ENCODE data around the gene KLK8.
"Not testable (repeated sequence)": the region's sequence is repeated elsewhere in the genome, so short reads cannot be mapped to it uniquely, and the experiment has no call there.

KLK8 gene

GRCh38 chr19:50981587-50982146 is 19.7 kb downstream of the KLK8 start:
- no peak for DNase-seq

DNA sequence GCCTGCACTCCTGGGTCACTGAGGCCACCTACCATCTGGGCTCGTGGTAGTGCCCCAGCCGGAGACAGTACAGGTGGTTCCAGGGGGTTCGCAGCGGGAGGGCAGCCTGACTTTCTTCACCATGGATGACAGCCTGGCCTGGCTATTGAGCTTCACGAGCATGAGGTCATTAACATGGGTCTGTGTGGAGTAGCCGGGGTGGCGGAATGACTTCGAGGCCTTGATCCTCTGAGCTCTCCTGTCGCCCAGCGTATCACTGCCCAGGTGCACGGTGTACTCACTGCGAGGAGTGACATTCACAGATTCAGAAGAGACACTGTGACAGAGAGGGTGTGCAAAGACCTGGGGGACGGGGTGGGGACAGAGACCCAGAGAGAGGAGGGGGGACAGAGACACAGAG is 21.2 kb downstream of the KLK8 start:
- DNase-seq, result no peak

- no peak for DNase-seq
Measured at GRCh38 chr19:50979758-50980157, 21.6 kb downstream of the KLK8 start.

DNA sequence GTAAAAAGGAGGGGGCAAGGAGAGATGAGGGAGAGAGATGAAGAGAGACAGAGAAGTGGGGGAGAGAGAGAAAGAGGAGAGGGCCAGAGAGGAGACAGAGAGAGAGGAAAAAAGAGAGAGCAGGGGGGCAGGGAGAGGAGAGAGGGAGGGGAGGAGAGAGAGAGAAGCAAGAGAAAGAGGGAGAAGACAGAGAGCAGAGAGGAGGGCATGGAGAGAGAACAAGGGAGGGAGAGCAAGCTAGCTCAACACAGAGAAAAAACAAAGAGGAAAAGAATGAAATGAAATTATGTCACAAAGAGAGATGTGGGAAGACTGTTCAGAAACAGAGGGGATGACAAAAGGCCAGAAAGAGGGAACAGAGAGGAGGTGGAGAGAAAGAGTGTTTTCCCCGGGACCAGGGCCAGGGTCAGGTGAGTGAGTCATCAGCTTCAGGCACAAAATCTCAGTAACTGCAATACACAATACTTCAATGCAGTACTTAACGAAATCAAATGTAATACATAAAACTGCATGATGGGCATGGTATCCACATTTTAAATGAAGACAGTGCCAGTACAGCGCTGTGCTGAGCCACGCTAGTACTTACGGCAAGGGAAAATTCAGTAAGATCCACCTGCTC is 22.5 kb downstream of the KLK8 start:
- no peak for DNase-seq

- no peak for DNase-seq
Measured at GRCh38 chr19:50977626-50978025, 23.8 kb downstream of the KLK8 start.

GRCh38 chr19:50975766-50976165 is 25.6 kb downstream of the KLK8 start:
- DNase-seq, result no peak

GRCh38 chr19:50974702-50975556 is 26.5 kb downstream of the KLK8 start:
- no peak for DNase-seq

GRCh38 chr19:50972795-50973376 is 28.5 kb downstream of the KLK8 start:
- no peak for DNase-seq

DNA sequence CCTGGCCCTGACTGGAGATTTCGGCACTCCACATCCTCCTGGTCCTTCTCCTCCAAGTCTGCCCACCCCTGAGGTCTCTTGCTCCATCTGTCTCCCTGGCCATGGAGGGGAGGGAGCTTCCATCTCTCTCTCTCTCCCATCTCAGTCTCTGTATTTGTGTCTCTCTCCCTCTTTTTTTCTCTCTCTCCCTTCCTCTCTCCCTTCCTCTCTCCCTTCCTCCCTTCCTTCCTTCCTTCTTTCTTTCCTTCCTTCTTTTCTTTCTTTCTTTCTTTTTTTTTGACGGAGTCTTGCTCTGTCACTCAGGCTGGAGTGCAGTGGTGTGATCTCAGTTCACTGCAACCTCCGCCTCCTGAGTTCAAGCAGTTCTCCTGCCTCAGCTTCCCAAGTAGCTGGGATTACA is 31.6 kb downstream of the KLK8 start:
- not testable (repeated sequence) for DNase-seq

DNA sequence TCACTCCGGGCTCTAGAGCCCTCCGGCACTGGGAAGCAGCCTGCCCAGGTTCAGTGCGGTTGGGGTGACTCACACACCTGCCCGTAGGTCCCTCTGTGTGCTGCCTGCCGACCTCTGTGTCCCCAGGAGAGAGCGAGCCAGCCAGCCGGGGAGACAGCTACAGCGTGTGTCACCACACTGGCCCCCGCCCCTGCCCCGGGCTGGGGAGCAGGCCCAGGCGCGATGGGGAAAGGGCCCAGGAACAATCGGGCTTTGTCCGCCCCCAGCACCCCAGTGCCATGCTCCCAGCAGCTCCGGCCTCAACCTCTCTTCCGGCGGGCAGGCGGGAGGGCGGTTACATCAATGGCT is 32.0 kb downstream of the KLK8 start, which contains the start of gene KLK6:
Gene KLK6, minus strand, starts transcription at position 179 of the 348 bp plus-strand sequence. CDS start 1,487 bp downstream, outside the sequence.
- peak; percentile 18 for DNase-seq

- DNase-seq, result no peak
Measured at GRCh38 chr19:50968716-50969412, 32.5 kb downstream of the KLK8 start.

DNA sequence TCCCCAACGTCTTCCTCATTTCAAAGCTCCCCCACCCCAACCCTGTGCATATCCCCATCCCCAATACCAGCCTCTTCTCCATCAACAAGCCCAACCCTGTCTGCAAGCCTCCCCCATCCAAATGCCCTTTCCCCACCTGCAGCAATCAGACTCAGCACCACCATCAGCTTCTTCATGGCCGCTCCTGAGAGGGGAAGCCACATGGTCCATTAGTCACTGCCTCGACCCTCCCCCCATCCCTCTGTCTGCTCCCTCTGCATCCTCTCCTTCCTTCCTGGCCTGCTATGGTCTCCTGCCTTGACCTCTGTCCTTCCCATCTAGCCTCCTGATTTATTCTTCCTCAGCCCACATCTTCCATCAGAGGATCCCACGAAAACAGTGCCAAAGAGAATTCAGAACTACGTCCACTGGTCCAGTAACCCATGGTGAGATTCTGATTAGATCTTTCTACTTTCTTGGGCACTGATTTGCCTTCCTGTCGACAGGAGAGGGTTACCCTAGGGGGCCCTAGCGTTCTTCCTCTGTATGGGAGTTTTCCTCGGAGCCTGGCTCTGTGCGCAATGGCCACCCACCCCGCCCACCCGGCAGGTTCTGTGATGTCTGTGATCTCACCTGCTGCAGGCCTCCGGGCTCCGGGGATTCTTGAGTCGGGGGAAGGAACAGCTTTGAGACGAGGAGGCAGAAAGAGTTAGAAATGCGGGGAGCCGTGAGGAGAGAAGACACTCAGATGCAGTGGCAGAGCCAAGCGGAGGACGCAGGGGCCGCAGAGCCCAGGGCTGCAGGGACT is 33.3 kb downstream of the KLK8 start:
- DNase-seq, result no peak

- DNase-seq, result no peak
Measured at GRCh38 chr19:50964266-50964665, 37.1 kb downstream of the KLK8 start.

- no peak for DNase-seq
Measured at GRCh38 chr19:50963381-50963780, 38.0 kb downstream of the KLK8 start.

GRCh38 chr19:50962245-50962644 is 39.2 kb downstream of the KLK8 start:
- no peak for DNase-seq

GRCh38 chr19:50959731-50960500 is 41.5 kb downstream of the KLK8 start:
- DNase-seq, result no peak

DNA sequence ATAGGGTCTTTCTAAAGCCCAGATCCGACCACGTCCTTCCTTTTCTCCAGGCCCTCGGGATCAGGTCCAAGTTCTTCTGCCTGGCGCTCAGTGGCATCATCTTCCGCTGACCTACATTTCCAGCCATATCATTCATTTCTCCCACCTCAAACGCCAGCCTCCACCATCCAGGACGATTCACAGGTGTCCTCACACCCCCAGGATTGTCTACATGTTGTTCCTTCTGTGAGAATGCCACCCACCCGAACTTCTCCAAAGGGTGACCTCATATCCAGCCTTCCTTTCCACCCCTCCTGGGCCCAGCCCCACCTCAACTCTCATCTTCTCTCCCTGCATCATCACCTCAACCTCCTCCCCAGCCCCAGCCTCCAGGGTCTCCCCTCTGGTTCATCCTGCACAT is 43.8 kb downstream of the KLK8 start:
- no peak for DNase-seq

GRCh38 chr19:50952910-50953309 is 48.5 kb downstream of the KLK8 start, which contains the start of gene KLK5:
KLK5 (minus strand) TSS chr19:50953038; CDS start chr19:50952657, 381 bp downstream.
- no peak for DNase-seq

GRCh38 chr19:50949861-50950260 is 51.5 kb downstream of the KLK8 start:
- DNase-seq, result no peak

GRCh38 chr19:50947123-50947522 is 54.3 kb downstream of the KLK8 start:
- no peak for DNase-seq
